Prostate gland (tissue), 2 donors: Measurements from ENCODE around the gene PASK.

Experiments used
- CTCF ChIP-seq, 4 experiments: fragments of 200-600 bp in 2 of 4; fragments of 450-650 bp in 2 of 4; sonication (generic) in 2 of 4; IDR thresholded peaks; 1 replicate in 3 of 4; 2 replicates in 1 of 4; pipeline ENCODE4 v1.5.1; 2016 to 2019; ENCODE audit warnings: antibody characterized with exemption in 4 of 4, mild to moderate bottlenecking in 2 of 4, moderate library complexity in 2 of 4
- POLR2A ChIP-seq: fragments of 450-650 bp; IDR thresholded peaks from one replicate; pipeline ENCODE4 v1.6.1; 2016; ENCODE audit warnings: antibody characterized with exemption, mild to moderate bottlenecking
- POLR2AphosphoS5 ChIP-seq: sonication (generic); formaldehyde crosslinking; IDR thresholded peaks from one replicate; pipeline ENCODE4 v1.6.1; 2017; ENCODE audit warnings: antibody characterized with exemption

DNA sequence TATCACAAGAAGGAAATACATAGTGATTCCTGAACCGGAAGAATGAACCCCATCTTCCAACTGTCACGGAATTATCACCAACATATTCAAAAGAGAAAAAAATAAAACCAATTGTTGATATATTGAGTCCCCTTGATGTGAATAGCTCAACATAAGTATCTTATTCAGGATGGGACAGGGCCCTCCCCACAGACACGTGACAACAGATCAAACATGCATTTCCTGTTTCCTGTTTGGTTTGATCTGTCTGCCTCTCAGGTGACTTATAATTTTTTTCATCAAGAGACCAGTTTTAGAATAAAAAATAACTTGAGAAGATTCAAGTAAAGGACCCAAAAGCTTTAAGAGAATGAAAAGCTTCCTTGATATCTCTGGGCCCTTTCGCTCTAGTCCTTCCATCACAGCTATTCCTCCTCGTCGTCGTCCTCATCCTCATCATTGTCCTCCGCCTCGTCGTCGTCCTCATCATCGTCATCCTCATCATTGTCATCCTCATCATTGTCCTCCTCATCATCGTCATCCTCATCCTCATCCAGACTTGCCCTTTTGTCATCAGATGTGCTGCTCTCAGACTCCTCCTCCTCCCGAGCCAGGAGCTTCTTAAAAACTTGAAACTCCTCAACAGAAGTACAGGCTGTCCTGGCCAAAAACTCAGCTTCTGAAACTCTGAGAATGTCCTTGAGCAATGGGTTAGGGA, 53.5 kb downstream of the PASK start:
- no peak for TF ChIP-seq CTCF (IDR thresholded peaks at IDR 0.05)
- no peak for TF ChIP-seq POLR2A
- no peak for TF ChIP-seq POLR2AphosphoS5
